ENCODE measurements around the gene KNL1.

The KNL1 gene

DNA sequence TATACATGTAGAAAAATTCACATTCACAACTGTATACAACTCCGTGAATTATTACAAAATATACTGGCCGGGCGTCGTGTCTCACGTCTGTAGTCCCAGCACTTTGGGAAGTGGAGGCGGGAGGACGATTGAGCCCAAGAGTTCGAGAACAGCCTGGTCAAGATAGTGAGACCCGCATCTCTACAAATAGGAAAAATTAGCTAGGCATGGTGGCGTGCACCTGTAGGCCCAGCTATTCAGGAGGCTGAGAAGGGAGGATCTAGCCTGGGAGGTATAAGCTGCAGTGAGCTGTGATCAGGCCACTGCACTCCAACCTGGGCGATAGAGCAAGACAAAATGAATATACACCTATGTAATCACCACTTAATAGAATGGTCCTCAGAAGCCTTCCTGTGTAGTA is 102.2 kb downstream of the KNL1 start:
- TF ChIP-seq, protein P1, sequence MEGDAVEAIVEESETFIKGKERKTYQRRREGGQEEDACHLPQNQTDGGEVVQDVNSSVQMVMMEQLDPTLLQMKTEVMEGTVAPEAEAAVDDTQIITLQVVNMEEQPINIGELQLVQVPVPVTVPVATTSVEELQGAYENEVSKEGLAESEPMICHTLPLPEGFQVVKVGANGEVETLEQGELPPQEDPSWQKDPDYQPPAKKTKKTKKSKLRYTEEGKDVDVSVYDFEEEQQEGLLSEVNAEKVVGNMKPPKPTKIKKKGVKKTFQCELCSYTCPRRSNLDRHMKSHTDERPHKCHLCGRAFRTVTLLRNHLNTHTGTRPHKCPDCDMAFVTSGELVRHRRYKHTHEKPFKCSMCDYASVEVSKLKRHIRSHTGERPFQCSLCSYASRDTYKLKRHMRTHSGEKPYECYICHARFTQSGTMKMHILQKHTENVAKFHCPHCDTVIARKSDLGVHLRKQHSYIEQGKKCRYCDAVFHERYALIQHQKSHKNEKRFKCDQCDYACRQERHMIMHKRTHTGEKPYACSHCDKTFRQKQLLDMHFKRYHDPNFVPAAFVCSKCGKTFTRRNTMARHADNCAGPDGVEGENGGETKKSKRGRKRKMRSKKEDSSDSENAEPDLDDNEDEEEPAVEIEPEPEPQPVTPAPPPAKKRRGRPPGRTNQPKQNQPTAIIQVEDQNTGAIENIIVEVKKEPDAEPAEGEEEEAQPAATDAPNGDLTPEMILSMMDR (IDR thresholded peaks at IDR 0.05; ENCODE audit: borderline replicate concordance, insufficient read depth, low read depth, low read length) = no peak
- peak overlapping the region; percentile 90 for H3K4me3 ChIP-seq (ENCODE audit: low read depth, low read length)

DNA sequence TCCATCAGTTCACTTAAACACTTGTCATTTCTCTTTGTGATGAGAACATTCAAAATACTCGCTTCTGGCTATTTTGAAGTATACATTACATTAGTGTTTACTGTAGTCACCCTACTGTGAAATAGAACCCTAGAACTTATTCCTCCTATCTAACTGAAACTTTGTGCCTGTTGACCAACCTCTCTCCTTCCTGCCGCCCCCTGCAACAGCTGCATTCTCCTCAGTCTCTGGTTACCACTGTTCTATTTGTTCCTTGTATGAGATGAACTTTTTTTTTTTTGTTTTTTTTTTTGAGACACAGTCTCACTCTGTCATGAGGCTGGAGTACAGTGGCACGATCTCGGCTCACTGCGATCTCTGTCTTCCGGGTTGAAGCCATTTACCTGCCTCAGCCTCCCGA is 103.9 kb downstream of the KNL1 start:
- TF ChIP-seq, protein P1 (IDR thresholded peaks at IDR 0.05; ENCODE audit: borderline replicate concordance, insufficient read depth, low read depth, low read length) = no peak
- H3K4me3 ChIP-seq (ENCODE audit: low read depth, low read length) = no peak overlapping the region

DNA sequence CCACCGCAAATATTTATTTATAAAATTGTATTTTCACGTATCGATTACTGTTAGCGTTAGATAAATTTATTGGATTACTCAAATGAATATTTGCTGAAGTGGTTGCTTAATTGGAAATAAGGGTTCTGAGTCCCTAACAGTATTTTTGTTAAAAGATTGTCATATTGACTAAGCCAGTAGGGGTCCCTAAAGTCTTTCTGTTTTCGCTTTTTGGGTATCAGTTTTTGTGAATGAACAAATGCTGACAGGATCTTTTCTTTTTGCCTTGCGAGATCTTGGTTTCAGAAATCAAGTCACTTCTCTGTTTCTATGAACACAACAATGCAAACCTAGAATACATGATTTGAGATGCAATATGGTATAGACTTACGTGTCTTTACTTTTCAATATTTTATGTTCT is 108.0 kb downstream of the KNL1 start:
- H3K4me3 ChIP-seq (ENCODE audit: low read depth, low read length) = no peak overlapping the region
- TF ChIP-seq, protein P1 (IDR thresholded peaks at IDR 0.05; ENCODE audit: borderline replicate concordance, insufficient read depth, low read depth, low read length) = 0 out of 2 replicates have a peak, but pooled peaks have one; percentile 2

DNA sequence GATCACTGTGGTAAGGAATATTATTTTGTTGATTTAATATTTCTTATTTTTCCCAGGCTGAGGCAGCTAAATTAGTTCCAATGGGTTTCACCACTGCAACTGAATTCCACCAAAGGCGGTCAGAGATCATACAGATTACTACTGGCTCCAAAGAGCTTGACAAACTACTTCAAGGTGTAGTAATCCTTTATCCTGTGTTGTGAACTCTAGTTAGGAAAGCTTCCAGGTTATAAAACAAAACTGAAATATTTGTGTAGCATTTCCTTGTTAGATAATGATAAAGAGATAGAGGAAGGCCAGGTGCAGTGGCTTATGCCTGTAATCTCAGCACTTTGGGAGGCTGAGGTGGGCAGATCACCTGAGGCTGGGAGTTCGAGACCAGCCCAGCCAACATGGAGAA is 112.1 kb downstream of the KNL1 start:
- H3K4me3 ChIP-seq (ENCODE audit: low read depth, low read length) = no peak overlapping the region
- TF ChIP-seq, protein P1 (IDR thresholded peaks at IDR 0.05; ENCODE audit: borderline replicate concordance, insufficient read depth, low read depth, low read length) = no peak

Data from GM12875 (cell line).